Peyer's patch (tissue), 4 donors: ENCODE results near the gene GPRIN2. TPM values are rescaled to one million over a fixed set of nuclear protein-coding genes. Genes with fewer than 3 reads are reported as not detected.

Experiments used
- DNase-seq, 3 donors: peaks; one replicate each; pipeline ENCODE4 v3.0.0-alpha.2; 2017 to 2019
- H3K27ac ChIP-seq, 4 donors: fragments of 200-600 bp; sonication (generic); one replicate each; pipeline ENCODE4 v1.5.1; 2016 to 2019
- H3K27me3 ChIP-seq, 2 donors: fragments of 200-600 bp; sonication (generic); one replicate each; pipeline ENCODE4 v1.5.1; 2019
- H3K36me3 ChIP-seq, 3 donors: fragments of 200-600 bp; sonication (generic); one replicate each; pipeline ENCODE4 v1.5.1; 2016 to 2019
- H3K4me1 ChIP-seq, 4 donors: fragments of 200-600 bp; sonication (generic); one replicate each; pipeline ENCODE4 v1.5.1; 2016 to 2019
- H3K4me3 ChIP-seq, 4 donors: fragments of 200-600 bp; sonication (generic); 1 replicate in 3 of 4; 2 replicates in 1 of 4; pipeline ENCODE4 v1.5.1; 2016 to 2019; ENCODE audit warnings: mild to moderate bottlenecking in 1 of 4
- H3K9me3 ChIP-seq, 4 donors: fragments of 200-600 bp; sonication (generic); one replicate each; pipeline ENCODE4 v1.5.1; 2016 to 2019; ENCODE audit warnings: mild to moderate bottlenecking in 1 of 4
- POLR2A ChIP-seq, 2 donors: fragments of 450-650 bp; IDR thresholded peaks; one replicate each; pipeline ENCODE4 v1.5.1; 2017; ENCODE audit warnings: antibody characterized with exemption in 2 of 2, mild to moderate bottlenecking in 2 of 2, moderate library complexity in 2 of 2
- total RNA-seq, 4 donors: library from RNA; depleted of rRNA; stranded (reverse); fragments of >200 nt; gene quantifications; one replicate each; pipeline ENCODE4 v1.1.0, GENCODE V29; 2016
- TF ChIP-seq, protein P1 (sequence below), 6 experiments: fragments of 450-650 bp in 4 of 6; fragments of 200-600 bp in 2 of 6; sonication (generic) in 1 of 6; IDR thresholded peaks; one replicate each; pipeline ENCODE4 v1.5.1; 2017 to 2019; ENCODE audit warnings: antibody characterized with exemption in 6 of 6, mild to moderate bottlenecking in 3 of 6, moderate library complexity in 1 of 6

Gene GPRIN2
- total RNA-seq, 4 donors from 2014 or later: 6.6 to 79.9 (median 54.7) TPM

DNA sequence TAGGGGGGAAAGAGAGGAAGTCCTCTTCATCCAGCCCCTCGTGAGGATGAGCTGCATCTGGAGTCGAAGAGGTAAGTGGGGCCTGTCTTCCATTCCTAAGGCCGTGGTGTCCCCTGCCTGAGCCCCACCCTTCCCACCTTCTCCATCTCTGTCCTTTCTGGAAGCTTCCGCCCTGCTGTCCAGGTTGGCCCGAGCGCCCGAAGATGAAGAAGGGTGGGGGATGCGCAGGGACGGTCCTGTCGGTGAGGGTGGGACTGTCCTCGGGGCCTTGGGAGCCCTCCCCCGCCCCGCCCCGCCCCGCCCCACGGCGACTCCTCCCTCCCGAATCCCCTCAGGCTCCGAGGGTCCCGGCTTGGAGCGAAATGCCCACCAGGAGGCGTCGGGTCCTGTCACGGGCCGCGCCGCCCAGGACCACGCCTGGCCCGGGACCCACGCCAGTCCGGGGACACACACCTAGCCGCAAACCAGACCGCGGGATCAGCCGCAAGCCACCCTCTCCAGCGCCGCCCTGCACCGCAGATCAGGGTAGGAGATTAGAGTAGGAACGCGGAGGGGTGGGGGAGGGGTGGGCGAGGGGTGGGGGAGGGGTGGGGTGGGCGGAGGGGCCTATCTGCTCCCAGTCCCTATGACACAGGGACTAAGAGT, 15.3 kb downstream of the GPRIN2 start:
- Histone ChIP-seq H3K4me1 (peaks cover 0 to 17% (median 4%) of the 10 kb centered on the region in 4 donors), H3K4me3 (peak overlapping the region in 2 of 4 donors; percentile 35 to 43), H3K36me3 (no peaks in the 10 kb centered on the region), H3K27me3 (no peaks in the 10 kb centered on the region), H3K9me3 (no peaks in the 10 kb centered on the region), H3K27ac (no peak overlapping the region)
- peak in 2 of 3 donors; percentile 57 to 77 for DNase-seq
- no peak for TF ChIP-seq POLR2A (IDR thresholded peaks at IDR 0.05)
- TF ChIP-seq, protein P1, sequence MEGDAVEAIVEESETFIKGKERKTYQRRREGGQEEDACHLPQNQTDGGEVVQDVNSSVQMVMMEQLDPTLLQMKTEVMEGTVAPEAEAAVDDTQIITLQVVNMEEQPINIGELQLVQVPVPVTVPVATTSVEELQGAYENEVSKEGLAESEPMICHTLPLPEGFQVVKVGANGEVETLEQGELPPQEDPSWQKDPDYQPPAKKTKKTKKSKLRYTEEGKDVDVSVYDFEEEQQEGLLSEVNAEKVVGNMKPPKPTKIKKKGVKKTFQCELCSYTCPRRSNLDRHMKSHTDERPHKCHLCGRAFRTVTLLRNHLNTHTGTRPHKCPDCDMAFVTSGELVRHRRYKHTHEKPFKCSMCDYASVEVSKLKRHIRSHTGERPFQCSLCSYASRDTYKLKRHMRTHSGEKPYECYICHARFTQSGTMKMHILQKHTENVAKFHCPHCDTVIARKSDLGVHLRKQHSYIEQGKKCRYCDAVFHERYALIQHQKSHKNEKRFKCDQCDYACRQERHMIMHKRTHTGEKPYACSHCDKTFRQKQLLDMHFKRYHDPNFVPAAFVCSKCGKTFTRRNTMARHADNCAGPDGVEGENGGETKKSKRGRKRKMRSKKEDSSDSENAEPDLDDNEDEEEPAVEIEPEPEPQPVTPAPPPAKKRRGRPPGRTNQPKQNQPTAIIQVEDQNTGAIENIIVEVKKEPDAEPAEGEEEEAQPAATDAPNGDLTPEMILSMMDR (IDR thresholded peaks at IDR 0.05): peak in 2 of 6 experiments; percentile 5 to 15

DNA sequence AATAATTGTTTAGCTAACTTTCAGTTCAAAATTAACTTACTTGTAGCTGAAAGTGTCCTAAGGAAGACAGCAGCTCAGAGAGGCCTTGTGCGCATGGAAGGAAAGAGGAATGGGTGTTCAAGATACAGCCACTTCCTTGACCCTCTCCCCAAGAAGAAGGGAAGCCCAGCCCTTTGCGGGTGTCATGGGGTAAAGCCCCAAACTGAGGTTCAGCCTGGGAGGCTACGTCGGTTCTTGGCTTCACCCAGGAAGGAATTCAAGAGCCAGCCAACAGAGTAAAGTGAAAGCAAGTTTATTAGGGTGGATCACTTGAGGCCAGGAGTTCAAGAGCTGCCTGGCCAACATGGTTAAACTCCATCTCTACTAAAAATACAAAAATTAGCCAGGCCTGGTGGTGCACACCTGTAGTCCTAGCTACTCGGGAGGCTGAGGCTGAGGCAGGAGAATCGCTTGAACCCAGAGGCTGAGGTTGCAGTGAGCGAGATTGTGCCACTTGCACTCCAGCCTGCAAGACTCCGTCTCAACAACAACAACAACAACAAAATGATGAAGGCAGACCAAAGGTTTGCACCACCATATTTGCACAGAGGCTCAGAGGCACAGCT, 15.9 kb downstream of the GPRIN2 start:
- Histone ChIP-seq H3K27me3 (no peaks in the 10 kb centered on the region), H3K4me3 (no peak overlapping the region), H3K4me1 (peaks cover 0 to 17% (median 4%) of the 10 kb centered on the region in 4 donors), H3K9me3 (no peaks in the 10 kb centered on the region), H3K27ac (peak overlapping the region in 3 of 4 donors; percentile 6 to 55 (median 37)), H3K36me3 (no peaks in the 10 kb centered on the region)
- no peak for TF ChIP-seq POLR2A (IDR thresholded peaks at IDR 0.05)
- TF ChIP-seq, protein P1 (IDR thresholded peaks at IDR 0.05): no peak
- peak in 2 of 3 donors; percentile 40 to 51 for DNase-seq

DNA sequence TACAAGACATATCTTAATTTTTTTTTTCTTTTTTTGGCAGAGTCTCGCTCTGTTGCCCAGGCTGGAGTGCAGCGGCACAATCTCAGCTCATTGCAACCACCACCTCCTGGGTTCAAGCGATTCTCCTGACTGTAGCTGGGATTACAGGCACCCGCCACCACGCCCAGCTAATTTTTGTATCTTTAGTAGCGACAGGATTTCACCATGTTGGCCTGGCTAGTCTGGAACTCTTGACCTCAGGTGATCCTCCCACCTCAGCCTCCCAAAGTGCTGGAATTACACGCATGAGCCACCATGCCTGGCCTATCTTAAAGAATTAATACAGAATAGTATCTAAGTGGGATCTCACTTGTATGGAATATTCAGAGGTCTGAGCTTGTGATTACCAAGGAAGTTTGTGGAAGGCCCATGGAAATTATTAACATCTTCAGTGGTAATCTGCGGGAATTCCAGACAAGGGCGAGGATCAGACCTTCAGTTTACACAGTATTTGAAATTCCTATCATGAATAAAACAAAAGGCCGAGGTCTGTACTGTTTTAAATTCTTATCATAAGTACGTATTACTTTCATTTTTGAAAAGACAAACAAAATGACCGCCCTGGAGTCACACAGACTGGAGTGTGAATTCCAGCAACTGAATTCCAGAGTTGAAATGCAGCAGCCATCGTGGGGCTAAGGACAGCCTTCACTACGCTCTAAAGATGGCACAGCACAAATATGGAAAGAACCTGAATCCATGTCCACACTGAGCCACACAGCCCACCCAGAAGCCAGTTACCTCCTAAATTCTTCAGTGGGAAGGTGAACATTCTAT, 16.7 kb downstream of the GPRIN2 start:
- H3K4me1 ChIP-seq: peaks cover 0 to 17% (median 4%) of the 10 kb centered on the region in 4 donors
- no peaks in the 10 kb centered on the region for H3K9me3 ChIP-seq
- no peaks in the 10 kb centered on the region for H3K36me3 ChIP-seq
- TF ChIP-seq, protein P1 (IDR thresholded peaks at IDR 0.05): no peak
- TF ChIP-seq POLR2A (IDR thresholded peaks at IDR 0.05): no peak
- no peak overlapping the region for H3K4me3 ChIP-seq
- DNase-seq: peak in 2 of 3 donors; percentile 45 to 47
- H3K27ac ChIP-seq: peak overlapping the region in 3 of 4 donors; percentile 6 to 55 (median 37)
- H3K27me3 ChIP-seq: no peaks in the 10 kb centered on the region

DNA sequence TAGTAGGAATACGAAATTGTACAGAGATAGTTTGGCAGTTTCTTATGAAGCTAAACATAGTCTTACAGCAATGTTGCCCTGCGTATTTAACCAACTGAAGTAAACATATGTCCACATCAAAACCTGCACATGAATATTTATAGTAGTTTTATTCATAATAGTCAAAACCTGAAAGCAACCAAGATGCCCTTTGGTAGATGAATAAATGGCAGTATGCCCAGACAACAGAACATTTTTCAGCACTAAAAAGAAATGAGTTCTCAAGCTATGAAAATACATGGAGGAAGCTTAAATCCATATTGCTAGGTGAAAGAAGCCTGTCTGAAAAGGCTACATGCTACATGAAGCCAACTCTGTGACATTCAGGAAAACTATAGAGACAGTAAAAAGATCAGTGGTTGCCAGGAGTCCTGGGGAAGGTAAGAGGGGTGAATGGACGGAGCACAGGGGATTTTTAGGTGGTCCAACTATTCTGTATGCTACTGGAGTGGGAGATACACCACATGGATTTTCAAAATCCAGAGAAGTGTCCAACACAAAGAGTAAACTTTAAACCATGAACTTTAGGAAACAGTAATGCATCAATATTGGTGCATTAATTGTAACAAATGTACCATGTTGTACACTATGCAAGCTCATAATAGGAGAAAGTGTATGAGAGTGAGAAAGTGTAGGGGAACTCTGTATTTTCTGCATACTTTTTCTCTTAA, 17.6 kb downstream of the GPRIN2 start:
- H3K27ac ChIP-seq: no peak overlapping the region
- H3K27me3 ChIP-seq: no peaks in the 10 kb centered on the region
- TF ChIP-seq, protein P1 (IDR thresholded peaks at IDR 0.05): no peak
- no peak for TF ChIP-seq POLR2A (IDR thresholded peaks at IDR 0.05)
- H3K4me1 ChIP-seq: peaks cover 0 to 17% (median 4%) of the 10 kb centered on the region in 4 donors
- H3K36me3 ChIP-seq: no peaks in the 10 kb centered on the region
- H3K4me3 ChIP-seq: no peak overlapping the region
- no peaks in the 10 kb centered on the region for H3K9me3 ChIP-seq
- no peak for DNase-seq

DNA sequence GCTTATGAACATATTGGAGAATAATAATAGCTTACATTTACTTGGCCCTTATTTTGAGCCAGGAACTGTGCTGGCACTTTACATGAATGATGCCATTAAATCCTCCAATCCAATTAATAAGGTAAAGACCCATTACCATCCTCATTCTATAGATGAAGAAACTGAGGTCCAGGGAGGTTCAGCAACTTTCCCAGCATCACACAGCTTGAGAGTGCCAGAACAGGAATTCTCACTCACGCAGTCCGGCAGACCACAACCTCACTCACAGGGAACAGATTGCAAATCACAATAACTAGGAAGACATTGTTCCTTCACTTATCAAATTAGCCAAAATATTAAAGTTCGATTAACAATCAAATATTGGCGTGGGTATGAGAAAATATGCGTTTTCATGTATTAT, 18.3 kb downstream of the GPRIN2 start:
- no peaks in the 10 kb centered on the region for H3K27me3 ChIP-seq
- H3K27ac ChIP-seq: no peak overlapping the region
- H3K9me3 ChIP-seq: no peaks in the 10 kb centered on the region
- DNase-seq: no peak
- no peaks in the 10 kb centered on the region for H3K36me3 ChIP-seq
- H3K4me3 ChIP-seq: no peak overlapping the region
- peaks cover 0 to 17% (median 4%) of the 10 kb centered on the region in 4 donors for H3K4me1 ChIP-seq
- no peak for TF ChIP-seq POLR2A (IDR thresholded peaks at IDR 0.05)
- TF ChIP-seq, protein P1 (IDR thresholded peaks at IDR 0.05): no peak
